ENCODE results near the gene RNF112.
"Not testable (repeated sequence)": the region's sequence is repeated elsewhere in the genome, so short reads cannot be mapped to it uniquely, and the experiment has no call there.

RNF112 gene

DNA sequence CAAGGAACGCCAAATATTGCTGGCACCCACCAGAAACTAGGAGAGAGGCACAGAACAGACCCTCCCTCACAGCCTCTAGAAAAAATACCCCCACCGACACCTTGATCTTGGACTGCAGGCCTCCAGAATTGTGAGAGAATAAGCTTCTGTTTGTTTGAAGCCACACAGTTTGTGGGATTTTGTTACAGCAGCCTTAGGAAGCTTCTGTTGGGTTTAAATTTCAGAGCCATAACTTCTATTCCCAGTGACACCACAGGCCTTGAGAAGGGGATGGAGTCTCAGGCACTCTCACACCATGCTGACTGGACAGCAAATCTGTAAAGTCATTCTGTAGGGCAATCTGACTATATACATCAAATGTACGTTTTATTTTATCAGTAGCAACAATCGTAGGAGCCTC, 38.6 kb downstream of the RNF112 start:
- no peak for FAIRE-seq

DNA sequence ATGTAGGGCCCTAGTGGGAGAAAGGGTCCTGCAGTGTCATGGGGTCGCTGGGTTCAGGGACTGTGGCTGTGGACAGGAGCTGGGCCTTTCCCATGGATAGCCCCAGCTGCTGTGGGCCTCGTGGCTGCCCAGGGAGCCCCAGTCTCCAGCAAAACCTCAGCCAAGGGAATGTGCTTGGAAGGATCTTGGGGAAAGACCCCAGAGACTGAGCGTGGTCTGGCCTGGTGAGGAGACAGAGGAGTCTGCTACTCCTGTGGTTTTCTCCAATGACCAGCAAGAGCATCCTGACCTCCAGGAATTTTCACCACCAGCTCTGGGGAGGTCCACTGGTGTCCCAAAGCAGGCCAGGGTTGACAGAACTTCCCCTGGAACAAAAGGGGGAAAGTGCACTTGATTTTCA, 42.3 kb downstream of the RNF112 start:
- no peak for FAIRE-seq

DNA sequence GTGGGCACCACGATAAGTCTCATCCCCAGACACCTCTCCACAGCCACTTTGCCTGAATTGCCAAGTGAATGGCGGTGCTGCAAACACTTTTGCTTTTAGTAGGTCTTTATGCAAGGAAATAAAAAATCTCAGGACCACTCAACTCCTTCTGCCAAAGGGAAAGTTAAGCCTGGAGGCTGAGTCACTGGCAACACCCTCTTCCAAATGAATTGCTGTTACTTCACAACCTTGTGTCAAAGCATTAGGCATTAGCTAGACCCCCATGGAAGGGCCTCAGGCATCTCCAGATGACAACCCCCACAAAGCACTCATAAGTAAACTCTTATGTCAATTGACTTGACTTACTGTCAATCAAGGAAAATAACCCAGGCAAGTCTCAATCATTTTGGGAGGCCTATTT, 43.0 kb downstream of the RNF112 start:
- FAIRE-seq: no peak

DNA sequence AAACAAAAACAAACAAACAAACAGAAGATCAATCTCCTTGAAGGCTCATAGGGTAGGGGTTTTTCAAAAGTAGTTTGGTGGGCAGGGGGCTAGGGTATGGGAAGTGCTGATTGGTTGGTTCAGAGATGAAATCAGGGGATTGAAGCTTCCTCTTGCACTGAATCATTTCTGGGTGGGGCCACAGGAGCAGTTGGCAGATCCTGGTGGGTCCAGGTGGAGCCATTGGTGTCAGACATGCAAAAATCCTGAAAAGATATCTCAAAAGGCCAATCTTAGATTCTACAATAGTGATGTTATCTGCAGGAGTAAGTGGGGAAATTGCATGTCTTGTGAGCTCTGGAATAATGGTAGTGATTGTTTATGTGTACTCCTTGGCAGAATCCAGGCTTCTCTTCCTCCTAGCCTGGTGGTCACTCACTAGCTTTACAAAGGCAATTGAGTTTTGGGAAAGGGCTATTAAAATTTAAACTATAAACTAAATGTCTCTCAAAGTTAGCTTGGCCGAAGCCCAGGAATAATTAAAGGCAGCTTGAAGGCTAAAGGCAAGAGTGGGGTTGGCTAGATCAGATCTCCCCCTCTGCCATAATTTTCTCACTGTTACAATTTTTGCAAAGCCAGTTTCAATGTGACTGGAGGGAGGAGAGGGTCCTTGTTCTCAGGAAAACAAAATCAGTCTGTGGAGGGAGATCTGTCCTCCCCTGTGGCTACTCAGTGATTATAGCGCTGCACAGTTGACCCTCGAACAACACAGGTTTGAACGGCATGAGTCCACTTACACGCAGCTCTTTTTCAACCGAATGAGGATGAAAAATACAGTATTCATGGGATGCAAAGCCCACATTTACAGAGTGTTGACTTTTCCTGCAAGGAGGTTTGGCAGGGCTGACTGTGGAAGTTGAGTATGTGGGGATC, 45.2 kb downstream of the RNF112 start:
- FAIRE-seq: no peak

DNA sequence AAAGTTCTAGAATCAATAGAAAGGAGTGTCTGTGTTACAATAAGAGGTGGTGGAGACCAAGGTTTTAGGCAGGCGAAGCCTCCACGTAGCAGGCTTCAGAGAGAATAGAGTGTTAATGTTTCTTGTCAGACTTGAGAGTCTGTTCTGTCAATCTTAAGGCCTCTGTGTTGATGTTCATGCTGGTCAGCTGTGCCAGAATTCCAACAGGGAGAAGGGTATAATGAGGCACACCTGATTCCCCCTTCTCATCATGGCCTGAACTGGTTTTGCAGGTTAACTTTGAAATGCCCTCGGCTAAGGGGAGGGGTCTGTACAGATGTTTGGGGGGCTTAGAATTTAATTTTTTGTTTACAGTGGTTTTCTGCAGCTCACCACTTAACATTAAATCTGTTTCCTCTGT, 46.0 kb downstream of the RNF112 start:
- FAIRE-seq: no peak

DNA sequence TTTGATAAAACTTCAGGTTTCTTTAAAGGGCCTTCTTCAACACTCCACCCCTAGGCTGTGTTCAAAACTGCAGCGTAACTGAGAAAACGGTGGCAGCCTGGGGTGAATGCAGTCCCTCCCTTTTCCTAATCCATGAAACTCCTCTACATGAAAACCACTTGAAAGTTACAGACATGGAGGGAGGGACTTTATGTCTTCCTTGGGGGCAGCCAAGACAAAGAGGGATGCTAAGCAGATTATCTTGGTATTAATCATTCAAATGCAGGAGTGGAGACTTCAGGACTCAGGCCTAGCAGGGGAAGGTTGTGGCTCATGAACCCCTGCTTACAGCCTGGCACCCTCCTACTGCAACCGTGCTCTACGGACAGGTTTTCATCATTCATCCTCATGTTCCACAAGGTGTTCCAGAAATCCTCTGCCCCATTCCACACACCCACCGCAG, 46.8 kb downstream of the RNF112 start:
- no peak for FAIRE-seq

DNA sequence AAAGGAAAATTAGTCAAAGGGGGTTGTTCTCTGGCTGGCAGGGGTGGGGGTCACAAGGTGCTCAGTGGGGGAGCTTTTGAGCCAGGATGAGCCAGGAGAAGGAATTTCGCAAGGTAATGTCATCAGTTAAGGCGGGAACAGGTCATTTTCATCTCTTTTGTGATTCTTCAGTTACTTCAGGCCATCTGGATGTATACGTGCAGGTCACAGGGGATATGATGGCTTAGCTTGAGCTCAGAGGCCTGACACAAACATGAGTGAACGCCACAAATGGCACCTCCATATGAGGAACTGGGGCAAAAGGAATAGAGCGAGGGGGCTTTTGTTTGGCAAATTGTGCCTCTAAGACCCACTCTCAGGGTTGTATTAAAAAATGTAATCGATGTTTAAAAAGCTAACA, 47.4 kb downstream of the RNF112 start:
- not testable (repeated sequence) for FAIRE-seq

DNA sequence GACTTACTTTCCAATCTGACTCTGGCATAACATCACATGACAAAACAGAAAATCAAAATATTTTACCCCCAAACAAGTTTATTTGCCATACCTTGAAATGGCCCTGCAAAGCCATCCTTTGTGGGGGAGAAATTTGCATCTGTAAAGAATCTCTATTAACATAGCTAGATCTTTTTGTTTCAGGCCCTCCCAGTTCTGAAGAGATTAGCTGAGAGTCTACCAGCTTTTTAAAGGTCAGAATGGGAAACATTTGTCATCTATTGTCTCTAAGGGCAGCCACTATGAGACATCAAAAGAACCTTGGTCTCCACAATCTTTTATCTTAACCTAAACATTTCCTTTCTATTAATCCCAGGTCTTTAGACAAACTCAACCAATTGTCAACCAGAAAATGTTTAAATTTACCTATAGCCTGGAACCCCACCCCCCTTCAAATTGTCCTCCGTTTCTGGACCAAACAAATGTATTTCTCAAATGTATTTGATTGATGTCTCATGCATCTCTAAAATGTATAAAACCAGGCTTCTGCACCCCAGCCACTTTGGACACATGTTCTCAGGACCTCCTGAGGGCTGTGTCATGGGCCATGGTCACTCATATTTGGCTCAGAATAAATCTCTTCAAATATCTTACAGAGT, 48.1 kb downstream of the RNF112 start:
- FAIRE-seq: not testable (repeated sequence)

DNA sequence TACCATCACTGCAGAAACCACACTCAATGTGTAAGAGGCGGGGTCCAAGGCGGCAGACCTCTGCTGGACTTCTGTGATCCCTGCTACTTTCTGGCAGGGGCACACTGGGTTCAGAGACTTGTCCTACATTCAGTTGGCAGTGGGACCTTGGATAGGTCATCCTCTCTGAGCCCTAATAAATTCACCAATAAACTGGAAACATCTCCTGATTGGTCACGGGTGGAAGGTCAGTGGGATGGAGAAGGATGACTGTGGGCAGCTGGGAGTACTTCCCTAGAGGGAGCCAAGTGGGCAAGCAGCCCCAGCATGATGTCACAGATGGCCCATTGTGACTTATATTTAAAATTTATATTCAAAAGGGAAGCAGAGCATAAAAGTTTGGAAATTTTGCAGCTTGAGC, 49.7 kb downstream of the RNF112 start:
- FAIRE-seq: no peak

DNA sequence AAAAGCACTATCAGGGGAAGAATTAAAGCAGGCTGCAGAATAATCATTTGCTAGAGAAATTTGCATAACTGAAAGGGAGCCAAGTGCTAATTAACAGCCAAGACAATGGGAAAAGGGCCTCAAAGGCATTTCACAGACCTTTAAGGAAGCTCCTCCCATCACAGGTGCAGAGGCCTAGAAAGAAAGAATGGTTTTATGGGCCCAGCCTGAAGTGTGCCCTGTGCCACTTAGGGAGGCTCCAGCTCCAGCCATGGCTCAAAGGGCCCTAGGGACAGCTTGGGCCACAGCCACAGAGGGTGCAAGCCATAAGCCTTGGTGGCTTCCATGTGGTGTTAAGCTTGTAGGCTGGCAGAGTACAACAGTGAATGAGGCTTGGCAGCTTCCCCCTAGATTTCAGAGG, 50.1 kb downstream of the RNF112 start:
- no peak for FAIRE-seq

DNA sequence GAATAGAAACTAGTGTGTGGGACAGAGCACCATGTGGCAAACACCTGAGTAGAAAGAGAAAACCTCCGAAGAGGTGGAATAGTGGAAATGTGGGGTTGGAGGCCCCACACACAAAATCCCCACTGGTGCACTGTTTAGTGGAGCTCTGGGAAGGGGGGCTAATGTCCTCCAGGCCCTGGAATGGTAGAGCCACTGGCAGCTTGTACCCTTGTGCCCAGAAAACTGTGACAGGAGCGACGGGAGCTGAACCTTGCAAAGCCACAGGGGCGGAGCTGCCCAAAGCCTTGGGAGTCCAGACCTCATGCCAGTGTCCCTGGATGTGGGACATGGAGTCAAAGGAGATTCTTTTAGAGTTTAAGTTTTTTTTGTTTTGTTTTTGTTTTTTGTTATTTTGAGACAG, 50.6 kb downstream of the RNF112 start:
- FAIRE-seq: no peak

DNA sequence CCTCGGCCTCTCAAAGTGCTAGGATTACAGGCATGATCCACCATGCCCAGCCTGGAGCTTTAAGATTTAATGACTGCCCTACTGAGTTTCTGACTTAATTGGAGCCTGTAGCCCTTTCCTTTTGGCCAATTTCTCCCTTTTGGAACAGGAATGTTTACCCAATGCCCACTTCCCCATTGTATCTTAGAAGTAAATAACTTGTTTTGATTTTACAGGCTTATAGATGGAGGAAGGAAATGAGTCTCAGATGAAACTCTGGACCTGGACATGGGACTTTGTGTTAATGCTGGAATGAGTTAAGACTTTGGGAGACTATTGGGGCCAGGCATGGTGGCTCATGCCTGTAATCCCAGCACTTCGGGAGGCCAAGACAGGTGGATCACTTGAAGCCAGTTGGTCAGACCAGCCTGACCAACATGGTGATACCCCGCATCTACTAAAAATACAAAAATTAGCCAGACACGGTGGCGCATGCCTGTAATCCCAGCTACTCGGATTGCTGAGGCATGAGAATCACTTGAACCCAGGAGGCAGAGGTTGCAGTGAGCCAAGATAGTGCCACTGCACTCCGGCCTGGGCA, 51.5 kb downstream of the RNF112 start:
- FAIRE-seq: not testable (repeated sequence)

DNA sequence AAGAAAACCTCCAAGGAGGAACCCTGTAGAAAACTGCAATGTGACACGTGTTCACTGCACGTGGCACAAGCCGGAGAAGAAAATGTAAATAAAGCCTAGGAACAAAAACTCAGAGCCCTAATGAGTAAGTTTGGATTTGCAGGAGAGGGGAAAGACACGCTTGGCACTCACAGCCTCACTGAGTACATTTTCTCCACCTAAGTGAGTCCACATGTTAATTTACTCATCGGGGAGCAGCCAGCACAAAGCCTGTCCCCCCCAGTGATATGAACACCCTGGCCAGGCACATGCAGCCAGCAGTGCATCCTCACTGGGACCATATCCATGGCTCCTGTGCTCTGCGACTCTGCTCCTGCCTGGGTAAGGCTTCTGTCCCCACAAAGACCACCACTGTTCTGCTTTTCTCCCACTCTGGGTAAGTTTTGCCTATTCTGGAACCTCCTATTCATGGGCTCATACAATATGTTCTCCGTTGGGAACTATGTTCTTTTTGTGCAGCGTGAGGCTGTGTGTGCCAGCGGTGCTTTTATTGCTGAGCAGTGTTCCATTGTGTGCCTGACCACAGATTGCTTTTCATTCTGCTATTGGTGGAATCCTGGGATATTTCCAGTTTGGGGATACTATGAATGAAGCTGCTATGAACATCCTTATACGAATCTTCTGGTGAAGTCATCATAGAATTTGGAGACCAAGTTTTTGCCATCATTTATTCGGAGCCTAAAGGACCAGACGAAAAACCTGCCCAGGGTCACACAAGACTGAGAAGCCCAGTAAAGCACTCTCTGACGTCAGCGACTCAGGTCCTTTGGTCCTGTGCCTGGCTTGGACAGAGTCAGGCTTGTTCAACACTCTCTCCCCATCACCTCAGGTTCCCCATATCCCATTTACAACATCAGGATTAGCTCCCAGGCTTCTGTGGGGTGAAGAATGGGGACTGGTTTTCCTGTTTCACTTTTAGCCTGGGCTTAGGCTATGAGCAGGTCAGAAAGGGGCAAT, 53.3 kb downstream of the RNF112 start:
- no peak for FAIRE-seq
